ENCODE measurements around the gene SSC4D.
A peak's percentile ranks its signal among the peaks of the same experiment; 100 is the strongest.
"Not testable (repeated sequence)": the region's sequence is repeated elsewhere in the genome, so short reads cannot be mapped to it uniquely, and the experiment has no call there.

SSC4D gene

DNA sequence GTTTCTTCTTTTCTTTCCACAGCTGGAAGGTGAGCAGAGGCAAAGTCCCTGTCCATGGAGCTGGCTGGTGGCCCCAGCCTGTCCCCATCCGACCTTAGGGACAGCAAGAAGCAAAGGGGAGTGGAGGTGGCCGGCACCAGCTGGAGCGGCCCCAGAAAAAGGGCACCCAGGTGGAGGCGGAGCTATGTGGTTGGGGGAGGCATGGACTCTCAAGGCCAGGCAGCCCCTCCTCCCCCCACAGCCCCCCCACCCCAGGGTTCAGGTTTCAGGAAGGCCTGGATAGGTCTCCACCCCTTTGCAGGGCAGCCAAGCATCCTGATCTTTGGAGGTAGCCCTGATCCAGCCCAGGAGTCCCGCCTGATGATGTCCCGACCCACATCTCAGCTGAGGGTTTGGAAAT is at the start of gene SSC4D:
Gene SSC4D (minus strand): TSS at position 161 of the 400 bp plus-strand sequence. CDS start 5,258 bp downstream, outside the sequence.
- no peak for DNase-seq

- not testable (repeated sequence) for DNase-seq
Measured at GRCh38 chr7:76458504-76458903, 49.0 kb upstream of the SSC4D start.

- DNase-seq = not testable (repeated sequence)
Measured at GRCh38 chr7:76457017-76457416, 47.5 kb upstream of the SSC4D start.

GRCh38 chr7:76445577-76446008 is 36.1 kb upstream of the SSC4D start:
- not testable (repeated sequence) for DNase-seq

- not testable (repeated sequence) for DNase-seq
Measured at GRCh38 chr7:76443846-76444245, 34.3 kb upstream of the SSC4D start.

- DNase-seq = not testable (repeated sequence)
Measured at GRCh38 chr7:76442664-76443446, 33.4 kb upstream of the SSC4D start.

DNA sequence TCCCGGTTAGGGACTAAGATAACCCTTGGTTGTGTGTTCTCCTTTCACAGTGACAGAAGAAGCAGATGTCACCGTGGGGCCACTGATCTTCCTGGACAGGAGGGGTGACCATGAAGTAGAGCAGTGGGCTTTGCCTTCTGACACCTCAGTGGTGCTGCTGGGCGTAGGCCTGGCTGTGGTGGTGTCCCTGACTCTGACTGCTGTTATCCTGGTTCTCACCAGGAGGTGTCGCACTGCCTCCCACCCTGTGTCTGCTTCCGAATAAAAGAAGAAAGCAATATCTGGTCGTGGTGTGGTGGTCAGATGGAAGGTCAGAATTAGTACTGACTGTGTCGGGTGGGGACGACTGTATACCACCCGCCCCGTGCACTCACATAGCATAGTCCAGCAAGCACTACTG is 32.3 kb upstream of the SSC4D start:
- not testable (repeated sequence) for DNase-seq

- DNase-seq = not testable (repeated sequence)
Measured at GRCh38 chr7:76440404-76440803, 30.9 kb upstream of the SSC4D start.

DNA sequence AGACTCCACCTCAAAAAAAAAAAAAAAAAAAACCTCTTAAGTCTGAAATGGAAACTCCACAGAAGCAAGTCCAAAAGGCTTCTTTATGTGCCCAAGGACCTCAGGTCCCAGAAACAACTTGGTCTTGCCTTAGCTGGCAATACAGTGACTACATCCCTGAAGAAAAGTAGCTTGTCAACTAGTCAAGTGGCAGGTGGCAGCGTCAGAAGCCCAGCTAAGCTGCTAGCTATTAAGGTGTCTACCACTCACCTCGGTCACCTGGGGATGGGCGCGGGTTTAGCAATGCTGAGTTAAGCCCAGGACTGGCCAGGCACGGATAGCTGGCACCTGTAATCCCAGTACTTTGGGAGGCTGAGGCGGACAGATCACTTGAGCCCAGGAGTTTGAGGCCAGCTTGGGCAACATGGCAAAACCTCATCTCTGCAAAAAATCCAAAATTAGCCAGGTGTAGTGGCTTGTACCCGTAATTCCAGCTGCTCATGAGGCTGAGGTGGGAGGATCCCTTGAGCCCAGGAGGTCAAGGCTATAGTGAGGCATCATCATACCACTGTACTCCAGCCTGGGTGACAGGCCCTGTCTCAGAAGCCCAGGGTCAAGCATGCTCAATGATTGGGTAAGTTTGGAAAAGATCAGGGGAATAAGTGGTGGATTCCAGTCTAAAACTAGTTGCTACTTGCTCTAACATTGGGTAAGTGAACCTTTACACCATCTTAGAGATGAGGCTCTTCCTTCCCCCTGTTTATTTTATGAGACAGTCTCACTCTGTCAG is 29.8 kb upstream of the SSC4D start:
- DNase-seq = not testable (repeated sequence)

GRCh38 chr7:76437873-76438272 is 28.4 kb upstream of the SSC4D start:
- peak; percentile 61 for DNase-seq

- no peak for DNase-seq
Measured at GRCh38 chr7:76430836-76431235, 21.3 kb upstream of the SSC4D start.

DNA sequence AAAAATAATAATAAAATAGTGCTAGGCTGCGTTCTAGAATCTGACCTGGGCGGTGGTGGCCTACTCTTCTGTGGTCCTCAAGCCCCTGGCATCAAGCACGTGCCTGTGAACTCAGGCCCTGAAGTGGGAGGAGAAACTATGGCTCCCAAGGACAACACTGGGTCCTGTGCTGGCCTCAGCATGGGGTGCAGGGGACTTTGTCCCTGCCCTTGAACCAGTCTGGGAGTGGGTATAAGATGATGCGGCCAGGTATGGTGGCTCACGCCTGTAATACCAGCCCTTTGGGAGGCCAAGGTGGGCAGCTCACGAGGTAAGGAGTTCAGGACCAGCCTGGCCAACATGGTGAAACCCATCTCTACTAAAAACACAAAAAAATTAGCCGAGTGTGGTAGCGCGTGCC is 20.7 kb upstream of the SSC4D start:
- DNase-seq = no peak

DNA sequence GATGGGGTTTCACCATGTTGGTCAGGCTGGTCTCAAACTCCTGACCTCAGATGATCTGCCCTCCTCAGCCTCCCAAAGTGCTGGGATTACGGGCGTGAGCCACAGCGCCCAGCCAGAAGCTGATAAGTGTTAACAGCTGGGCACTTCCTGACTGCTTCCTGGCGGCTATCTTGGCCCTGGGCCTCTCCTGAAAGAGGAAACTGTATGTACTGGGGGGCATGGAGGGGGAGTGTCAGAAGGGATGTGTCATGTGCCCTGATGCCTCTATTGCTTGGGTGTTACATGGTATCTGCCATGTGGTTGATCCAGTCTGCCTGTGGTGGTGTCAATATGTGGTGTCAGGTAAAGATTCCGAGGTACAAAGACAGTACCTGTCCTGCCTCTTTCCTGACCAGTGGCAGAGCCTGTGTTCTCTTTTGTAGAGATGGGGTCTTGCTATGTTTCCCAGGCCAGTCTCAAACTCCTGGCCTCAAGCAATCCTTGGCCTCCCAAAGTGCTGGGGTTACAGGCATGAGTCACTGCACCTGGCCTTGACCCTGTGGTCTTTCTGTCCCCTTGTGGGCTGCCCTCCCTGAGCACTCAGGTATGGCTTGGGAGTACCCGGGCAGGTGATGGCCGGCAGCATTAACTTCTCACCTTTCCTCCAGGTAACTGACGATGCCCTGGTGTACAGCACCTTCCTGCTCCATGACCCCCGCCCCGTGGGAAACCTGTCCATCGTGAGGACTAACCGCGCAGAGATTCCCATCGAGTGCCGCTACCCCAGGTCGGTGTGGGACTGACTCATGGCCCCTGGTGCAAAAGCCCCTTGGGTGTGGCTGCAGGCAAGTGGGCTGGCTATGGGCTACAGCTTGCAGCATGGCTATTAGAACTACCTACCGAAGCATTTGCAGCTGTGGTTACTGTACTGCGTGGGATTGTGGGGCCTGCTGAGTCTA is 19.6 kb upstream of the SSC4D start:
- no peak for DNase-seq

DNA sequence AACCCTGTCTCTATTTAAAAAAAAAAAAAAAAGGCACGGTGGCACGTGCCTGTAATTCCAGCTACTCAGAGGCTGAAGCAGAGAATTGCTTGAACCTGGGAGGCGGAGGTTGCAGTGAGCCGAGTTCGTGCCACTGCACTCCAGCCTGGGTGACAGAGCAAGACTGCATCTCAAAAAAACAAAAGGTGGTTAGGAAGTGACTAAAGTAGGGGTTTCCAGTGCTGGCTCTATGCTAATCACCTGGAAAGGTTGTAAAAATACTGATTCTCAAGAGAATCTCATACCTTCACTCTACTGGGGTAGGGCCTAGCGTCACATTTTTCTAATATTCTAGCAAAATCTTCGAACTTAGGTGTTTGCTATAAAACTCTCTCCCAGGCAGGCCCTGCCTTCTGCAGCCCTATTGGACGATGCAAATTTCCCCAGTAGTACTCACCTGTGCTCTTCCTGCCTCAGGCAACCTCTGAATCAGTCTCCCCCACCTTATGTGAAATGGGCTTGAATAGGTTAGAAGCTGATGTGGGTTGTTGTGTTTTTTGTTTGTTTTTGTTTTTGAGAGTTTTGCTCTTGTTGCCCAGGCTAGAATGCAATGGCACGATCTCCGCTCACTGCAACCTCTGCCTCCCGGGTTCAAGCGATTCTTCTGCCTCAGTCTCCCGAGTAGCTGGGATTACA is 18.8 kb upstream of the SSC4D start:
- no peak for DNase-seq

DNA sequence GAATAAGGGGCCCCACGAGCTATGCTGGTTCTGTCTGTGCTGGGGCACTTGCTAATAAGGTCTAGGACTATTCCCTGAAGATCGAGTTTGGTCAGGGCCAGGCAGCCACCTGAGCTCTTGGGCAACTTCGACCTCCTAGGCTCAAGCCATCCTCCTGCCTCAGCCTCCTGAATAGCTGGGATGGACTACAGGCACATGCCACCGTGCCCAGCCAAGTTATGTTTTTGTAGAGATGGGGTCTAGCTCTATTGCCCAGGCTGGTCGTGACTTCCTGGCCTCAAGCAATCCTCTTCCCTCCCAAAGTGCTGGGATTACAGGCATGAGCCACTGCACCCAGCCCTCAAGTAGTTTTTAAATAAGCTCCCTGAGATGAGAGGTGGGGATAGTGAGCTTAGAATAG is 18.1 kb upstream of the SSC4D start:
- DNase-seq = no peak

- DNase-seq = no peak
Measured at GRCh38 chr7:76426246-76426645, 16.7 kb upstream of the SSC4D start.

GRCh38 chr7:76425558-76425957 is 16.1 kb upstream of the SSC4D start:
- DNase-seq = not testable (repeated sequence)

- no peak for DNase-seq
Measured at GRCh38 chr7:76425156-76425555, 15.7 kb upstream of the SSC4D start.

GRCh38 chr7:76424413-76425111 is 15.1 kb upstream of the SSC4D start, which contains the start of gene ZP3:
Gene ZP3, plus strand, starts transcription at chr7:76424950. Its CDS starts 15 bp downstream, at chr7:76424965.
- DNase-seq = no peak

- no peak for DNase-seq
Measured at GRCh38 chr7:76423666-76424412, 14.3 kb upstream of the SSC4D start.

- DNase-seq = not testable (repeated sequence)
Measured at GRCh38 chr7:76421097-76421496, 11.6 kb upstream of the SSC4D start.

All from CD4-positive, alpha-beta T cell treated with Interferon gamma for 1 hour (primary cell).